Testis (tissue), 3 donors: ENCODE measurements around the gene APCDD1. TPM values are rescaled to one million over a fixed set of nuclear protein-coding genes. Genes with fewer than 3 reads are reported as not detected.

ENCODE experiments used
- DNase-seq: peaks from one replicate; pipeline ENCODE4 v3.0.0-alpha.2; 2019
- H3K27ac ChIP-seq, 2 donors: fragments of 200-600 bp; sonication (generic); one replicate each; pipeline ENCODE4 v1.5.1; 2019
- H3K27me3 ChIP-seq: fragments of 200-600 bp; sonication (generic); one replicate; pipeline ENCODE4 v1.5.1; 2019
- H3K36me3 ChIP-seq: fragments of 200-600 bp; sonication (generic); one replicate; pipeline ENCODE4 v1.5.1; 2017; ENCODE audit warnings: low read depth; ENCODE audit errors: missing control alignments
- H3K4me1 ChIP-seq: fragments of 200-600 bp; sonication (generic); one replicate; pipeline ENCODE4 v1.5.1; 2019
- H3K4me3 ChIP-seq, 2 donors: fragments of 200-600 bp; sonication (generic); one replicate each; pipeline ENCODE4 v1.5.1; 2017 to 2019
- H3K9me3 ChIP-seq: fragments of 200-600 bp; sonication (generic); one replicate; pipeline ENCODE4 v1.5.1; 2017
- CTCF ChIP-seq, 3 experiments: fragments of 450-650 bp in 2 of 3; fragments of 200-600 bp in 1 of 3; sonication (generic) in 1 of 3; IDR thresholded peaks; one replicate each; pipeline ENCODE4 v1.5.1; 2016 to 2019; ENCODE audit warnings: antibody characterized with exemption in 3 of 3, mild to moderate bottlenecking in 2 of 3, moderate library complexity in 1 of 3
- POLR2A ChIP-seq: fragments of 450-650 bp; IDR thresholded peaks from one replicate; pipeline ENCODE4 v1.6.1; 2017; ENCODE audit warnings: antibody characterized with exemption, mild to moderate bottlenecking, moderate library complexity
- WGBS, 2 donors: methylation state at CpG; one replicate each; pipeline ENCODE4 v1.1.5; 2018; 5-methylcytosine and 5-hydroxymethylcytosine counted together
- intact Hi-C: fragments of 100-400 bp; cut with DNase I; formaldehyde crosslinking; loops from one replicate; pipeline ENCODE4 v1.15.1; 2023; ENCODE audit warnings: low total_unique reads
- polyA plus RNA-seq: library from polyadenylated mRNA; stranded (reverse); fragments of 350-450 nt; fragmentation: Illumina TruSeq; extraction: RNeasy Lipid Tissue Mini Kit (QIAGEN cat#74804); gene quantifications from one replicate; pipeline ENCODE4 v1.2.3, GENCODE V29; 2014; ENCODE audit warnings: low read depth, low replicate concordance; ENCODE audit not compliant: insufficient read depth
- total RNA-seq, 2 donors: library from RNA; depleted of rRNA; stranded (reverse); fragments of >200 nt; gene quantifications; one replicate each; pipeline ENCODE4 v1.2.3, GENCODE V29; 2016

APCDD1 gene
- total and polyA plus RNA-seq, 3 donors from 2014 or later: 10.8 to 12.5 (median 11.2) TPM

- intact Hi-C loops: loop anchor here (10.0 kb wide), 1 partner anchor 551 kb away; no protein-coding TSS in a partner anchor
- no peak for DNase-seq
- peak overlapping the region in 1 of 2 donors; percentile 95 for H3K27ac ChIP-seq
Observed at GRCh38 chr18:10525371-10525691, 70.9 kb downstream of the APCDD1 start.

GRCh38 chr18:10525697-10526560 lies 71.5 kb downstream of the APCDD1 start, which contains the start of gene NAPG:
TSS of gene NAPG (plus strand) at chr18:10526027. CDS start at chr18:10526103, 76 bp downstream.
- peaks cover 4% of the 10 kb centered on the region for H3K4me1 ChIP-seq
- whole genome bisulfite sequencing, 2 donors: 0 to 1% methylated on average over 21 to 53 of the region's 68 CpGs
- intact Hi-C loops: loop anchor here (10.0 kb wide), 1 partner anchor 551 kb away; no protein-coding TSS in a partner anchor

More at GRCh38 chr18:10525371-10525691, 70.9 kb downstream of the APCDD1 start:
- no peaks in the 10 kb centered on the region for H3K36me3 ChIP-seq
- H3K4me1 ChIP-seq: peaks cover 2% of the 10 kb centered on the region
- TF ChIP-seq POLR2A: no peak
- no peaks in the 10 kb centered on the region for H3K9me3 ChIP-seq
- 41 to 43% methylated on average over 7 of the region's 7 CpGs for WGBS, 2 donors
- no peaks in the 10 kb centered on the region for H3K27me3 ChIP-seq
- H3K4me3 ChIP-seq: peak overlapping the region; percentile 93 to 99

GRCh38 chr18:10526561-10526949 lies 72.1 kb downstream of the APCDD1 start:
- Histone ChIP-seq H3K9me3 (no peaks in the 10 kb centered on the region), H3K36me3 (no peaks in the 10 kb centered on the region), H3K27me3 (no peaks in the 10 kb centered on the region), H3K27ac (peak overlapping the region; percentile 83 to 95), H3K4me3 (peak overlapping the region; percentile 93 to 99), H3K4me1 (peaks cover 4% of the 10 kb centered on the region)
- DNase-seq: no peak
- intact Hi-C loops: loop anchor here (10.0 kb wide), 1 partner anchor 552 kb away; no protein-coding TSS in a partner anchor
- TF ChIP-seq CTCF (IDR thresholded peaks at IDR 0.05) (no peak), POLR2A (no peak)
- WGBS, 2 donors: 0 to 3% methylated on average over 11 of the region's 11 CpGs

More at GRCh38 chr18:10525697-10526560, 71.5 kb downstream of the APCDD1 start, which contains the start of gene NAPG:
- Histone ChIP-seq H3K9me3 (no peaks in the 10 kb centered on the region), H3K4me3 (peak within 1 kb of the TSS; percentile 93 to 99), H3K27me3 (no peaks in the 10 kb centered on the region), H3K36me3 (no peaks in the 10 kb centered on the region), H3K27ac (peak within 1 kb of the TSS; percentile 83 to 95)
- TF ChIP-seq POLR2A: no peak
- TF ChIP-seq CTCF (IDR thresholded peaks at IDR 0.05): peak in 1 of 3 experiments; percentile 22
- peak; percentile 90 for DNase-seq

GRCh38 chr18:10528439-10528838 lies 74.0 kb downstream of the APCDD1 start:
- H3K4me3 ChIP-seq: no peak overlapping the region
- DNase-seq: no peak
- H3K27me3 ChIP-seq: no peaks in the 10 kb centered on the region
- intact Hi-C loops: loop anchor here (10.0 kb wide), 1 partner anchor 554 kb away; no protein-coding TSS in a partner anchor
- H3K27ac ChIP-seq: no peak overlapping the region
- TF ChIP-seq POLR2A: no peak
- TF ChIP-seq CTCF (IDR thresholded peaks at IDR 0.05): no peak
- peaks cover 4% of the 10 kb centered on the region for H3K4me1 ChIP-seq
- H3K9me3 ChIP-seq: no peaks in the 10 kb centered on the region
- no peaks in the 10 kb centered on the region for H3K36me3 ChIP-seq
- WGBS, 2 donors: 46 to 55% methylated on average over 3 of the region's 3 CpGs

GRCh38 chr18:10530002-10530401 lies 75.6 kb downstream of the APCDD1 start:
- Histone ChIP-seq H3K4me1 (peaks cover 4% of the 10 kb centered on the region), H3K36me3 (no peaks in the 10 kb centered on the region), H3K9me3 (no peaks in the 10 kb centered on the region), H3K4me3 (no peak overlapping the region), H3K27ac (no peak overlapping the region), H3K27me3 (no peaks in the 10 kb centered on the region)
- TF ChIP-seq CTCF (IDR thresholded peaks at IDR 0.05) (no peak), POLR2A (no peak)
- 68 to 74% methylated on average over 3 of the region's 3 CpGs for WGBS, 2 donors
- intact Hi-C loops: no loop called here
- no peak for DNase-seq
